GM11168 (cell line): ENCODE measurements around the gene NKX6-1.

ENCODE experiments used
- in situ Hi-C: fragments of 300-500 bp; cut with MboI; formaldehyde crosslinking; loops from one replicate; pipeline ENCODE4 v1.12.0; 2022; ENCODE audit warnings: low sequenced_read_pairs; ENCODE audit not compliant: unreplicated experiment

NKX6-1 gene

GRCh38 chr4:84482564-84483563, 16.2 kb downstream of the NKX6-1 start:
- in situ Hi-C loops: loop anchor here (25.0 kb wide), 1 partner anchor 971 kb away; no protein-coding TSS in a partner anchor

DNA sequence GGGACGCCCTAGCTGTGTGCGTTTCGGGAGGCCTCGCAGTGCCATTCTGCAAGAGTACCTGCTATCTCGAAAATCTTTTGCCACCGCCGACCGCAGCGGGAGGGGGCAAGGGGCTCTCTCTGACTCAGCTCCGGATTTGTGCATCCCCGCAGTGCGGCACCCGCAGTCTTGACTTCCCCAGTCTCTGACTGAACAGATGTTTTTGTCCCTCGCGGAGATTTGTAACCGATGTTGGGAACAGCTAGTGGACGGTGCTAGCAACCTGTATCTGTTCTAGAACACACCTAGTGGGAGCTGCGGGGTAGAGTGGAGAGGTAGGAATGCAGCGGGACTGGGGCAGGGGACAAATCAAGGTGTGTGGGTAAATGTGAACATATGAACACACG, 17.2 kb downstream of the NKX6-1 start:
- in situ Hi-C loops: loop anchor here (25.0 kb wide), 1 partner anchor 970 kb away; no protein-coding TSS in a partner anchor

GRCh38 chr4:84481077-84481859, 17.8 kb downstream of the NKX6-1 start:
- in situ Hi-C loops: loop anchor here (25.0 kb wide), 1 partner anchor 969 kb away; no protein-coding TSS in a partner anchor

- in situ Hi-C loops: loop anchor here (25.0 kb wide), 1 partner anchor 968 kb away; no protein-coding TSS in a partner anchor
Measured at GRCh38 chr4:84480082-84480481, 19.0 kb downstream of the NKX6-1 start.

DNA sequence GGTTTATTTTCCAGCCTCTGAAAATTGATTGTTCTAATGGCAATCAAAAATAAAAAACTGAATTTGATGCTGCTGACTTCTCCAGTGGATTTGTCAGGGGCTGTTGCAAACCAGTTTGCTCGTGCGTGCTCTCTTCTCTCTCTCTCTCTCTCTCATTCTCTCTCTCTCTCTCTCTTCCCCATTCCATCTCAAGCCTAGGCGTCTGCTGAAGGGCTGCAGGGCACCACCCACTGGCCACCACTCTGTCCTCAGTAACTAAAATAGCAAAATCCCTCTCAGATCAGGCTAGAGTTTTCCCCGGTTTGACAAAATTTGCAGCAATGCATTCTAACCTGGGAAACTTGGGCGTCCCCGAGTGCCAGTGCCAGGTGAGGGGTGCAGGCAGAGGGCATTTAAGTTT, 19.4 kb downstream of the NKX6-1 start:
- in situ Hi-C loops: loop anchor here (25.0 kb wide), 1 partner anchor 967 kb away; no protein-coding TSS in a partner anchor

DNA sequence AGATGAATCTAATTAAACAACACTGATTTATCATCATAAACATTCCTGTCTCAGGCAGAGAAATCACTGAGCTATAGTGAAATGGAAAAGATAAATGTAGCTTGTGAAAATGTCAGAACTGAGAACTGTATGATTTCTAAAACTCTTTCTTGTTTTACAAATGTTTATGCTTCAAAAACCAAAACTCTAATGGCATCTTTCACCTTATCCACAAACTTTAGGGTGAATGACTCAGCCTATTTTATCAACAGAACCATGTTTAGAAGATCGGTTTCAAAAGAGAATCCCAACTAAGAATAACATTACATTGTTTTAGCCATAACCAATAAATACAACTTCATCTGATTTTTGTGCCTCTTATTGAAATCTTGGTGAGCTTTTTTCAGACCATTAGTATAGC, 21.4 kb downstream of the NKX6-1 start:
- in situ Hi-C loops: loop anchor here (25.0 kb wide), 1 partner anchor 965 kb away; no protein-coding TSS in a partner anchor

DNA sequence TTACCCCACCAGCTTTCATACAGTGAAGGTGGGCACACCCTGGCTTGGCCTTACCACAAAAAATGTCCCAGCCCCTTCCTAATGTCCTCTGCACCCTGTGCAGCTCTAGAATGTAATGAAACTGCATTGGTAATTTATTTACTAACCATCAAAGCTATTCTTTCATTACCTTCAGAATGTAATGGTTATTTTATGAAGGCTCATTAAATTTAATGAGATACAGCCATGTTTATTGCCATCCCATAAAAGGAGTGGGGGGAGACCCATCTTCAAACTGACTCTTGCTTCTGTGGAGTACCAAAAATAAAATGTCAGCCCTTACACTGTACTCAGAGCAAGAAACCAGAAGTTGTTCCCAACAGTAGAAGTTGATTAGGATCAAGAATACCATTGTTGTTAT, 25.0 kb downstream of the NKX6-1 start:
- in situ Hi-C loops: no loop called here

GRCh38 chr4:84472154-84472553, 26.9 kb downstream of the NKX6-1 start:
- in situ Hi-C loops: no loop called here

DNA sequence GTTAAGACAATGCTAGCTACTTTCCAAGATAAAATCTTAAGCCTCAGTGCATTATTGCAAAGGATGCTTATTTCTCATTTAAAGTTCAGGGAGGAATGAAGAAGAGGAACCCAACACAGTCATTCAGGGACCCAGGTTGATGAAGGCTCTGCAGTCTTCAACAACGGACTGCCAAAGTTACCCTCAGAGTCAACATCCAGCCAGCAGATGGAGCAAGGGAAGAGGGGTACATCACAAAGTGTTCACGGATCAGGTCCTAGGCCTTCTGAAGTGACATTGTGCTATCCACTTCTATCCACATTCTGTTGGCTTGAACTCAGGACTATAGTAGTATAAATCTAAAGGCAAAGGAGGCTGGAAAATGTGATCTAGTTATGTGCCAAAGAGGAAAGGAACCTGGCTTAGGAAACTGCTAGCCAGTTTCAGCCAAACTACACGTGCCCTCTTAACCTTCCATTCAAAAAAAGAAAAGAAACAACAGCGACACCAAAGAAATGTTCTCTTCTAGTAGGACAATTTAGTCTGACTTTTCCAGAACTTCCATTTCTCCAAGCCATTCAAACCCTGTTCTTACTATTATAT, 28.8 kb downstream of the NKX6-1 start:
- in situ Hi-C loops: no loop called here

DNA sequence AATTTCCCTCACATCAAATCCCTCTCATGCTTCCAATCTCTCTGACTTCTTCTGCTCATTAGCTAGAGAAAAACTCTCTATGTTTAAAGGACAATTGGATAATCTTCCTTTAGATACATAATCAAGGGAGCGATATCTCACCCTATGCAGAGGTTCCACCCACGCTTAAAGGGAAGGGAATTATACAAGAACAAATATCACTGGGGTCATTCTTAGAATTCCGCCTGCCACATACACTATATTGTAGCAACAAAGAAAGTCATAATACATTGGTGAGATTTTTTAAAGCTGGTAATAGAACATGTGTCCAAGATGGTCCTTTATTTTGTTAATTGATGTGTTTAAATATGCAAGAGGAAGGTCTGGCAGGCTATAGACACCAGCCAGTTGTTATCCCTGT, 31.5 kb downstream of the NKX6-1 start:
- in situ Hi-C loops: no loop called here

GRCh38 chr4:84459783-84460182, 39.3 kb downstream of the NKX6-1 start:
- in situ Hi-C loops: no loop called here

DNA sequence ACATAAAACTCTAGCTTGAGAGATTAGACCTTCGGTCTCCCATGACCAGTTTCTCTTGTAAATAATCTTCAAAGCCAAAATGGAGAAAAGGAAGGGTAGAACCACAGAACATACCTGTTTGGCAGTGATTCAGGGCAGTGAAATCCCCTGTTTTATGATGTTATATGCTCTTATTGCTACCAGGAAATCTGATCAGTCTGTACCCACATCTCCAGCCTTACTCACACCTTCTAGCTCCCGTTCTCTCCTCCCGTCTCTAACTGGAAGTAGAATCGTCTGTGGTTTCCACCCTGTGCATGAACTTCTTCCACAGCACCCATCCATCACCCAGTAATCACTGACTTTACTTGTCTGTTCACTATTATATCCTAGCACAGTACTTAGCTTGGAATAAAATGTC, 42.9 kb downstream of the NKX6-1 start:
- in situ Hi-C loops: no loop called here

- in situ Hi-C loops: no loop called here
Measured at GRCh38 chr4:84455697-84456096, 43.4 kb downstream of the NKX6-1 start.

- in situ Hi-C loops: no loop called here
Measured at GRCh38 chr4:84451546-84451945, 47.5 kb downstream of the NKX6-1 start.

DNA sequence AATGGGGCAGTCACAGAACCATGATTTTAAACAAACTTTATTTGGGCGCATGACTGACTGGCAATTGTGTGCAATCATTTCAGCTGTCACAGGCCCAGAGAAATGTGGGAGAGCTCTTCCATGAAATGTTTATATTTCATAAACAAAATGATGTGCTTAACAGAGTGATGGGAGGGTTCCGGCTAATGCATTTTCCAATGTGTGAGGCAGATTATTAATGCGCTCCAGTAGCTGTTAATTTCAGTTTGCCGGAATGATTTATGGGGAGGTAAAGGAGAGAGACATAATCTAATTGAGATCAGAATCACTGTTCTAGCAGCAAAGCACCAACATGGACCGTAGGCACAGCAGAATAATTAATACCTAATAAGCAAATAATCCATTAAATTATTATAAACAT, 55.6 kb downstream of the NKX6-1 start:
- in situ Hi-C loops: no loop called here

DNA sequence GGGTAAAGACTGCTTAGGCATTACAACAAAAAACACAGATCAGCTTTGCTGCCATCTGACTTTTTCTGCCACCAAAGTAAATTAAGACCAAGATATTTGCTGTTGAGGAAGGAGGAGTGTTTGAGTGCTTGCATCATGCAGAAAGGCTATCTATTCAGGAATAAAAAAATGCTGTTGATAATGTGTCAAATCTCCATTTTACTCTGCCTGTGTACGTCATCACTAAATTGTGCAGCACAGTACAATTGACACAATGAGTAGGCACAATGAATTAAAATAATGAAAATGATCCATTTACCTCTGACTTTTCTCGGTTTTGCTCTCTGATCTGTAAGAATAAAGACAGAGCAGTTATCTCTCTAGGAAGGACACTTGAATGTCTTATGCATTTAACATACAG, 56.3 kb downstream of the NKX6-1 start:
- in situ Hi-C loops: no loop called here
